Neuronal stem cell (in vitro differentiated cells): ENCODE data around the gene GATM.

Experiments
- DNase-seq: peaks from one replicate; pipeline ENCODE4 v3.0.0-alpha.2; 2013; ENCODE audit warnings: low spot score
- H2AFZ ChIP-seq: one replicate; pipeline ENCODE4 v1.6.1; 2013; ENCODE audit warnings: mild to moderate bottlenecking, low read length, inconsistent platforms
- H2AK5ac ChIP-seq: 2 replicates; pipeline ENCODE4 v1.6.1; 2013; ENCODE audit warnings: low read depth, mild to moderate bottlenecking, inconsistent platforms, low read length, moderate library complexity, mixed read lengths
- H2BK120ac ChIP-seq: 2 replicates; pipeline ENCODE4 v1.6.1; 2013; ENCODE audit warnings: low read depth, mild to moderate bottlenecking, inconsistent platforms, low read length, moderate library complexity, mixed read lengths
- H2BK12ac ChIP-seq: one replicate; pipeline ENCODE4 v1.6.1; 2013; ENCODE audit warnings: low read length, inconsistent platforms
- H2BK15ac ChIP-seq: 2 replicates; pipeline ENCODE4 v1.6.1; 2013; ENCODE audit warnings: mild to moderate bottlenecking, low read length, inconsistent platforms, mixed read lengths
- H2BK5ac ChIP-seq: one replicate; pipeline ENCODE4 v1.6.1; 2013; ENCODE audit warnings: inconsistent platforms, mild to moderate bottlenecking, low read length, moderate library complexity
- H3K14ac ChIP-seq: one replicate; pipeline ENCODE4 v1.6.1; 2013; ENCODE audit warnings: low read length, inconsistent platforms
- H3K18ac ChIP-seq: 2 replicates; pipeline ENCODE4 v1.6.1; 2013; ENCODE audit warnings: low read length, inconsistent platforms
- H3K23ac ChIP-seq: 2 replicates; pipeline ENCODE4 v1.6.1; 2013; ENCODE audit warnings: low read depth, mild to moderate bottlenecking, mixed read lengths, low read length, inconsistent platforms; ENCODE audit not compliant: poor library complexity
- H3K27ac ChIP-seq: replicated peaks from 3 replicates; pipeline ENCODE4 v1.5.1; 2013; ENCODE audit warnings: low read length, inconsistent platforms
- H3K27me3 ChIP-seq, 3 experiments: 2 replicates each; pipeline ENCODE4 v1.6.1; 2013; ENCODE audit warnings: low read length in 3 of 3, mild to moderate bottlenecking in 2 of 3, inconsistent platforms in 1 of 3, low read depth in 1 of 3, mixed read lengths in 1 of 3, moderate library complexity in 1 of 3; ENCODE audit not compliant: control insufficient read depth in 3 of 3, insufficient read depth in 3 of 3
- H3K36me3 ChIP-seq, 2 donors: replicated peaks in 1 of 2; 2 replicates each; pipeline ENCODE4 v1.6.1; 2013; ENCODE audit warnings: low read length in 2 of 2; ENCODE audit not compliant: control insufficient read depth in 2 of 2, insufficient read depth in 2 of 2
- H3K4ac ChIP-seq: 2 replicates; pipeline ENCODE4 v1.6.1; 2013; ENCODE audit warnings: inconsistent platforms, mild to moderate bottlenecking, low read length, moderate library complexity
- H3K4me1 ChIP-seq, 2 donors: 1 replicate in 1 of 2; 2 replicates in 1 of 2; pipeline ENCODE4 v1.6.1; 2013; ENCODE audit warnings: low read length in 2 of 2, low read depth in 1 of 2; ENCODE audit not compliant: control insufficient read depth in 2 of 2, insufficient read depth in 1 of 2
- H3K4me2 ChIP-seq: one replicate; pipeline ENCODE4 v1.6.1; 2013; ENCODE audit warnings: mild to moderate bottlenecking, low read length, inconsistent platforms; ENCODE audit not compliant: insufficient read depth, poor library complexity, severe bottlenecking
- H3K4me3 ChIP-seq, 2 donors: 2 replicates each; pipeline ENCODE4 v1.5.1; 2013; ENCODE audit warnings: low read length in 2 of 2, mild to moderate bottlenecking in 2 of 2, inconsistent platforms in 1 of 2, moderate library complexity in 1 of 2
- H3K79me1 ChIP-seq: one replicate; pipeline ENCODE4 v1.6.1; 2013; ENCODE audit warnings: low read depth, mild to moderate bottlenecking, inconsistent platforms, low read length, moderate library complexity
- H3K9ac ChIP-seq: one replicate; pipeline ENCODE4 v1.6.1; 2013; ENCODE audit warnings: mild to moderate bottlenecking, low read depth, low read length, inconsistent platforms; ENCODE audit not compliant: poor library complexity
- H3K9me3 ChIP-seq, 2 donors: replicated peaks in 1 of 2; 2 replicates each; pipeline versions ENCODE3 to v1.6.1; 2013; ENCODE audit warnings: low read length in 2 of 2, mild to moderate bottlenecking in 2 of 2, inconsistent platforms in 1 of 2, low read depth in 1 of 2, mixed read lengths in 1 of 2, moderate library complexity in 1 of 2; ENCODE audit not compliant: control insufficient read depth in 2 of 2, insufficient read depth in 1 of 2
- H4K8ac ChIP-seq: one replicate; pipeline ENCODE4 v1.6.1; 2013; ENCODE audit warnings: low read depth, mild to moderate bottlenecking, inconsistent platforms, low read length, moderate library complexity
- H4K91ac ChIP-seq: one replicate; pipeline ENCODE4 v1.6.1; 2013; ENCODE audit warnings: low read length, low read depth, mild to moderate bottlenecking, inconsistent platforms; ENCODE audit not compliant: poor library complexity
- WGBS, 2 donors: extraction: QIAGEN DNeasy Blood & Tissue Kit; methylation state at CpG; one replicate each; pipeline ENCODE4 v1.1.7; 2013; ENCODE audit warnings: missing lambda C conversion rate in 2 of 2, mixed read lengths in 1 of 2; ENCODE audit not compliant: insufficient read length in 2 of 2, insufficient replicate concordance in 1 of 2; ENCODE audit errors: extremely low coverage in 2 of 2; 5-methylcytosine and 5-hydroxymethylcytosine counted together

Gene GATM

GRCh38 chr15:45363801-45364200, 14.5 kb downstream of the GATM start:
- peaks cover 3 to 10% of the 10 kb centered on the region in 2 donors for H3K36me3 ChIP-seq
- no peak for DNase-seq
- no peak overlapping the region for H4K91ac ChIP-seq
- H2AK5ac ChIP-seq: no peak overlapping the region
- no peak overlapping the region for H2BK15ac ChIP-seq
- no peak overlapping the region for H3K18ac ChIP-seq
- no peak overlapping the region for H3K4me3 ChIP-seq
- H4K8ac ChIP-seq: no peak overlapping the region
- H3K27ac ChIP-seq: no peak overlapping the region
- WGBS, 2 donors: no CpG with 5 or more reads among the region's 3 CpGs
- no peaks in the 10 kb centered on the region for H3K4me1 ChIP-seq
- H3K79me1 ChIP-seq: peaks cover 2% of the 10 kb centered on the region
- no peak overlapping the region for H2BK5ac ChIP-seq
- H3K4ac ChIP-seq: no peak overlapping the region
- H2BK12ac ChIP-seq: no peak overlapping the region
- H3K23ac ChIP-seq: no peak overlapping the region
- no peak overlapping the region for H2AFZ ChIP-seq
- no peaks in the 10 kb centered on the region for H3K27me3 ChIP-seq
- no peak overlapping the region for H2BK120ac ChIP-seq
- no peak overlapping the region for H3K9ac ChIP-seq
- H3K14ac ChIP-seq: no peak overlapping the region
- H3K9me3 ChIP-seq: no peaks in the 10 kb centered on the region
- no peak overlapping the region for H3K4me2 ChIP-seq

DNA sequence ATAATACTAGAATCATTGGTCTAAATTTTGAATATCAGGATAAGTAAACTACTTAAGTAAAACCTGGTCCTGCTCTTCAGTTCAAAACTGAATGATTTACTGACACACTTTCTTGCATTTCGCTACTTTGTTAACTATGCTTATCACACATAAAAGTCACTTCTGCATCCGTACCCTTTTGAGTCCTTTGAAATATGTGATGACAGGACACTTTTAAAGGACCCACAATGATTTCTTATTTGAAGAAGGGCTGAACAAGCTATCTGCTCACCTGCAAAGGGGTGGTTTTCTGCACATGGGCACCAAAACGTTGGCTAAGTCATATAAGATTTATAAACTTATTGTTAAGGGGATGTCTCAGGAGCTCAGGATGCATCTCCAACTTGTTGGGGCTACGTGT, 15.0 kb downstream of the GATM start:
- DNase-seq: no peak
- Histone ChIP-seq H3K4ac (no peak overlapping the region), H2BK5ac (no peak overlapping the region), H3K79me1 (peaks cover 2% of the 10 kb centered on the region), H3K4me2 (no peak overlapping the region), H3K18ac (no peak overlapping the region), H2AK5ac (no peak overlapping the region), H2BK120ac (no peak overlapping the region), H3K4me3 (no peak overlapping the region), H2AFZ (no peak overlapping the region), H3K27ac (no peak overlapping the region), H2BK12ac (no peak overlapping the region), H2BK15ac (no peak overlapping the region), H3K14ac (no peak overlapping the region), H3K9ac (no peak overlapping the region), H3K9me3 (no peaks in the 10 kb centered on the region), H3K36me3 (peaks cover 3 to 10% of the 10 kb centered on the region in 2 donors), H4K8ac (no peak overlapping the region), H4K91ac (no peak overlapping the region), H3K27me3 (no peaks in the 10 kb centered on the region), H3K23ac (no peak overlapping the region), H3K4me1 (no peaks in the 10 kb centered on the region)
- WGBS, 2 donors: no CpG with 5 or more reads among the region's 4 CpGs

- H3K36me3 ChIP-seq: peaks cover 3 to 10% of the 10 kb centered on the region in 2 donors
- no peak overlapping the region for H2BK15ac ChIP-seq
- H3K27ac ChIP-seq: no peak overlapping the region
- H3K14ac ChIP-seq: no peak overlapping the region
- no peak overlapping the region for H3K4me2 ChIP-seq
- no peak overlapping the region for H2AK5ac ChIP-seq
- H3K4me3 ChIP-seq: no peak overlapping the region
- no peak overlapping the region for H4K8ac ChIP-seq
- peaks cover 2% of the 10 kb centered on the region for H3K79me1 ChIP-seq
- DNase-seq: no peak
- no peak overlapping the region for H2BK12ac ChIP-seq
- H3K4me1 ChIP-seq: no peaks in the 10 kb centered on the region
- no peak overlapping the region for H4K91ac ChIP-seq
- no peak overlapping the region for H3K9ac ChIP-seq
- H2BK120ac ChIP-seq: no peak overlapping the region
- H3K27me3 ChIP-seq: no peaks in the 10 kb centered on the region
- H3K4ac ChIP-seq: no peak overlapping the region
- H3K9me3 ChIP-seq: no peaks in the 10 kb centered on the region
- no peak overlapping the region for H3K23ac ChIP-seq
- no peak overlapping the region for H3K18ac ChIP-seq
- H2BK5ac ChIP-seq: no peak overlapping the region
- H2AFZ ChIP-seq: no peak overlapping the region
Observed at GRCh38 chr15:45362419-45362818, 15.9 kb downstream of the GATM start.

DNA sequence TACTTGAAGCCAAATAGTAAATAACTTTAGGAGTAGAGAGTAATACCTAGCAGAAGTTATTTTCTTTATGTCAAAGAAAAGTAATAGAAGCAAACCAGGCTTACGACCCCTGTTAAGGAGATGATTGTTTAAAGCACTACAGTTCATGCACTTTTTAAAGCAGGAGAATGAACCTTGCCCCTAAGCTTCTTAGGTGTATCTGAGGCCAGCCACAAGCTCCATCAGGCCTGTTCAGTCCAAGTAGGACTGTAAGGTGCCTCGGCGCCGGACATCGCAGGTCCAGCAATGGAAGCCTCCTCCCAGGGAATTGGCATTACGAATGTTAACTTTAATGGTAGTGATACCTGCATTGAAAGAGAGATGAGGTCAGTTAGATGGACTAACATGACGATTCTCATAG, 16.5 kb downstream of the GATM start:
- Histone ChIP-seq H3K18ac (no peak overlapping the region), H3K23ac (no peak overlapping the region), H3K79me1 (peaks cover 2% of the 10 kb centered on the region), H2BK15ac (no peak overlapping the region), H3K9ac (no peak overlapping the region), H2BK5ac (no peak overlapping the region), H3K4me1 (no peaks in the 10 kb centered on the region), H3K14ac (no peak overlapping the region), H3K4ac (no peak overlapping the region), H4K91ac (no peak overlapping the region), H3K27ac (no peak overlapping the region), H2BK12ac (no peak overlapping the region), H3K36me3 (peaks cover 3 to 10% of the 10 kb centered on the region in 2 donors), H3K9me3 (no peaks in the 10 kb centered on the region), H4K8ac (no peak overlapping the region), H3K4me2 (no peak overlapping the region), H3K4me3 (peak overlapping the region in 1 of 2 donors; percentile 69), H3K27me3 (no peaks in the 10 kb centered on the region), H2AK5ac (no peak overlapping the region), H2AFZ (no peak overlapping the region), H2BK120ac (no peak overlapping the region)
- no CpG with 5 or more reads among the region's 7 CpGs for WGBS, 2 donors
- no peak for DNase-seq
